ENCODE results near the gene RSPH1. TPM values are rescaled to one million over a fixed set of nuclear protein-coding genes. Genes with fewer than 3 reads are reported as not detected.

RSPH1 gene
- total and polyA plus RNA-seq, 2 of the 8 experiments (the other 6 are each of a cell fraction or from before 2014, with no cell fraction given): 0.24 TPM; not detected in 1

- Histone ChIP-seq H3K9me3 (ENCODE audit: insufficient read depth in 2 of 2, low read depth in 1 of 2, low read length in 1 of 2) (no peaks in the 10 kb centered on the region), H4K91ac (replicated peaks; ENCODE audit: insufficient read length, low read length) (peak overlapping the region; percentile 11), H3K9ac (replicated peaks in 1 of 4; ENCODE audit: extremely low read depth in 1 of 4, low read depth in 3 of 4, low read length in 3 of 4) (peak overlapping the region in 3 of 4 experiments; percentile 76 to 84 (median 79); a peak in 6 of 7 replicates), H3K4ac (replicated peaks; ENCODE audit: insufficient read length, low read depth, low read length) (no peak overlapping the region), H2AFZ (ENCODE audit: low read length) (peak overlapping the region; percentile 79), H3K56ac (replicated peaks; ENCODE audit: insufficient read length, low read depth, low read length) (peak overlapping the region; percentile 11), H4K8ac (ENCODE audit: extremely low read depth, insufficient read depth, low read length) (peak overlapping the region; percentile 93; the same call in 1 of the 2 replicates), H4K5ac (ENCODE audit: insufficient read length, low read depth, low read length) (peak overlapping the region; percentile 6), H3K4me3 (ENCODE audit: extremely low read depth in 1 of 4, insufficient read depth in 2 of 4, low read depth in 3 of 4, low read length in 4 of 4) (peak overlapping the region; percentile 60 to 78 (median 70)), H3K79me2 (ENCODE audit: control insufficient read depth in 1 of 2, insufficient read depth in 2 of 2, low read length in 2 of 2) (no peaks in the 10 kb centered on the region), H2BK5ac (ENCODE audit: low read depth, low read length) (peak overlapping the region; percentile 80; the same call in 1 of the 2 replicates), H3K27me3 (replicated peaks in 1 of 4; ENCODE audit: control insufficient read depth in 3 of 4, extremely low read depth in 1 of 4, insufficient read depth in 3 of 4, low read length in 3 of 4) (peaks cover 0 to 5% (median 4%) of the 10 kb centered on the region in 4 experiments; a peak in 1 of 7 replicates), H3K4me1 (replicated peaks in 1 of 4; ENCODE audit: control insufficient read depth in 3 of 4, insufficient read depth in 4 of 4, low read length in 3 of 4) (peaks cover 0 to 7% (median 4%) of the 10 kb centered on the region in 4 experiments; a peak in 5 of 7 replicates), H3K23me2 (ENCODE audit: low read depth, low read length) (peaks cover 11% of the 10 kb centered on the region), H2BK12ac (ENCODE audit: low read depth, low read length) (0 out of 2 replicates have a peak overlapping the region, but pooled peaks have one; percentile 86), H3K4me2 (ENCODE audit: insufficient read depth in 1 of 2, low read depth in 2 of 2, low read length in 2 of 2) (peak overlapping the region; percentile 87 to 89), H3K23ac (ENCODE audit: insufficient read length) (no peak overlapping the region), H3K27ac (ENCODE audit: low read depth, low read length) (peak overlapping the region; percentile 87), H3K36me3 (ENCODE audit: control insufficient read depth in 2 of 4, insufficient read depth in 4 of 4, low read length in 3 of 4) (no peaks in the 10 kb centered on the region), H3K14ac (ENCODE audit: insufficient read length) (no peak overlapping the region), H2AK5ac (ENCODE audit: low read depth, low read length) (peak overlapping the region; percentile 28; the same call in 1 of the 2 replicates), H2BK15ac (ENCODE audit: low read length) (peak overlapping the region; percentile 85; the same call in 1 of the 2 replicates), H3K79me1 (ENCODE audit: low read depth, low read length) (no peaks in the 10 kb centered on the region), H2BK120ac (replicated peaks; ENCODE audit: low read depth, low read length) (no peak overlapping the region), H4K20me1 (replicated peaks in 1 of 2; ENCODE audit: control insufficient read depth in 1 of 2, insufficient read depth in 2 of 2, low read length in 2 of 2) (no peaks in the 10 kb centered on the region), H3K18ac (ENCODE audit: extremely low read depth, low read length) (no peak overlapping the region), H2BK20ac (ENCODE audit: low read length) (0 out of 2 replicates have a peak overlapping the region, but pooled peaks have one; percentile 56)
- CTCF ChIA-PET (ENCODE audit: partially characterized antibody): interaction anchor here (0.6 to 1.3 kb wide), 4 partner anchors 9 to 48 kb away, joined by 3 to 5 read pairs (median 3); no protein-coding TSS in a partner anchor
- 18% methylated on average over 19 of the region's 19 CpGs; no CpG with 5 or more reads in 1 of the 2 experiments for WGBS, 2 experiments (ENCODE audit: extremely low coverage in 1 of 2, insufficient coverage in 1 of 2, insufficient read length in 1 of 2, insufficient replicate concordance in 2 of 2, low coverage in 1 of 2, low lambda C conversion rate in 2 of 2, missing lambda C conversion rate in 1 of 2)
- FAIRE-seq (no peak), DNase-seq (ENCODE audit: low read depth in 1 of 2, low spot score in 2 of 2) (no peak)
- peak; percentile 81 for TF ChIP-seq SAP30 (IDR thresholded peaks at IDR 0.05; ENCODE audit: insufficient read depth, insufficient replicate concordance, low read length)
- TF ChIP-seq RBBP5 (IDR thresholded peaks at IDR 0.05; ENCODE audit: borderline replicate concordance, low read depth, low read length): 0 out of 2 replicates have a peak, but pooled peaks have one; percentile 13
- TF ChIP-seq HDAC2 (IDR thresholded peaks at IDR 0.05; ENCODE audit: borderline replicate concordance in 1 of 2, low read depth in 2 of 2, low read length in 2 of 2): 0 out of 4 replicates have a peak, but pooled peaks of 1 of the 2 experiments have one; percentile 15
- no peak for TF ChIP-seq CHD1 (IDR thresholded peaks at IDR 0.05; ENCODE audit: low read depth, low read length)
- 0 out of 2 replicates have a peak, but pooled peaks have one; percentile 6 for TF ChIP-seq BACH1 (IDR thresholded peaks at IDR 0.05; ENCODE audit: low read length)
- no peak for TF ChIP-seq GTF2F1 (IDR thresholded peaks at IDR 0.05; ENCODE audit: borderline replicate concordance, low read depth, low read length)
- TF ChIP-seq TEAD4 (IDR thresholded peaks at IDR 0.05; ENCODE audit: low read depth, low read length): no peak
- peak; percentile 13; the same call in 1 of the 2 replicates for TF ChIP-seq TAF1 (IDR thresholded peaks at IDR 0.05; ENCODE audit: low read depth, low read length)
- TF ChIP-seq POLR2A (IDR thresholded peaks at IDR 0.05; ENCODE audit: control extremely low read depth in 1 of 2, low read depth in 2 of 2, low read length in 2 of 2): peak in 1 of 2 experiments; percentile 19; a peak in 1 of 3 replicates
- TF ChIP-seq SP2 (IDR thresholded peaks at IDR 0.05; ENCODE audit: low read length): no peak
- peak; percentile 18 for TF ChIP-seq KDM4A (IDR thresholded peaks at IDR 0.05; ENCODE audit: low read depth, low read length, severe bottlenecking)
- POLR2A ChIA-PET (ENCODE audit: partially characterized antibody): interaction anchor here (1.0 to 1.8 kb wide), 4 partner anchors 16 to 28 kb away, joined by 3 to 7 read pairs (median 4); partner anchors contain the start of gene SLC37A1
These were observed 797 bp upstream of the RSPH1 start for GRCh38 chr21:42496839-42497202.

All from H1 (cell line).